ENCODE results near the gene DRAP1.

GRCh38 chr11:65879617-65880016 is 39.6 kb upstream of the DRAP1 start, which contains the start of gene CTSW:
- TF ChIP-seq MAZ (IDR thresholded peaks at IDR 0.05; ENCODE audit: borderline replicate concordance, low read depth, low read length) (no peak), RAD21 (conservative IDR thresholded peaks at IDR 0.05 in 1 of 2, IDR thresholded peaks at IDR 0.05 in 1 of 2) (no peak), CTCF (IDR thresholded peaks at IDR 0.05) (no peak), EP300 (IDR thresholded peaks at IDR 0.05) (no peak), HDAC2 (IDR thresholded peaks at IDR 0.05) (no peak), CBX8 (IDR thresholded peaks at IDR 0.05) (no peak), CHD4 (IDR thresholded peaks at IDR 0.05; ENCODE audit: borderline replicate concordance) (no peak), HMGXB4 (CRISPR knock-in tag; IDR thresholded peaks at IDR 0.05; ENCODE audit: borderline replicate concordance) (no peak), RFX5 (IDR thresholded peaks at IDR 0.05) (no peak), POLR2A (IDR thresholded peaks at IDR 0.05; ENCODE audit: low read length) (no peak)

Data from A549 (cell line).